UCSD-AML1 (cell line): ENCODE data around the gene TMCC3.
A peak's percentile ranks its signal among the peaks of the same experiment; 100 is the strongest.

Experiments
- DNase-seq: peaks from one replicate; lab custom pipeline; 2025; ENCODE audit not compliant: unreplicated experiment; lab: John Stamatoyannopoulos, UW

The TMCC3 gene

DNA sequence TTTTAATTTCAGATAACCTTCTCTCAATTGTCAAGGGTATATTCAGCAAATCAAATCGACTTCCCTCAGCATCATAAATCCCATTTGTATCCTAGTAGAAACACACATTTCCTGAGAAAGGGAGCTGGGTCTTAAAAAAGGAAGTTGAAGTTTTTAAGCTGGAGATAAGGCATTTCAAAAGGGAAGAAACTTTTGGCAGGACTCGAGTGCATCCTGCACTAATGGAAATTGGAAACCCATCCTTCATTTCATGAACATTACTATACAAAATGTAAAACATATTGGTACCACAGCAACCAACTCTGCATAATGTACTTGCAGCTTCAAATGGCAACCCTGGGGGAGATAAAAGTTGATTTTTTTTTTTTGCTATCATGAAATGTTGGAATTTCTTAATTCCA lies 23.7 kb upstream of the TMCC3 start:
- no peak for DNase-seq

DNA sequence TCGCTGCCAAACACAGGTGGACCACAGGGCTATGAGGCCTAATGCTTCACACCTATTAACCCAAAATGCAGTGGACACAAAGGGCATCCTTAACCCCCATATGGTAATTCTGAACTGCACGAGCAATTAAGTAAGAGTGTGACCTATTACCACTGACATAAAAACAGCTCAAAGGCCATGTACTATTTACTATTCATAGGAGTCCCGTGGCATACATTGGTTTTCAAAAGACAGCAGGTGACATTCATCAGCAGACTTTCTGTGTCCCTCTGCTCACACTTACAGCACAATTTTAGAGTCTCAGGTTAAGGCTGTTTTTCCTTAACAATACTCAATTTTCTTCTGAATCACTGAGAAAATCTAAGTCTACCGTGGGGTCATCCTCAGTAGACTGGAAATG lies 23.1 kb upstream of the TMCC3 start:
- no peak for DNase-seq

DNA sequence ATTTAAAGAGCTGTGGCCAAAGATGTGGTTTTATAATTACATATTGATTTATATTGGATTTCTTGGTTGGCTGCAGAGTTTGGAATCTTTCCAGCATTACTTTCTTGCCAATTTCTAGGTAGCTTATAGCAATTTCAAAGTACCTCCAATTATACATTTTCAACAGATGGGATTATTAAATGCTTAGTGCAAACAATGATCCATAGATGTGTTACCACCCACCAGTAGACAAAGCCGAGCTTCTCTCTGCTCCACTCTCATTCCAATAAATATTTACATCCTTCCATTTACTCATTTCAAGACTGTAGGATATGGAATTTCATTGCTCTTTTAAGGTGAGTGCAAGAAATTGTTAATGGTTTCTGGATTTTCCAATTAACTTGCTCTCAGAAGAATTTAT lies 21.6 kb upstream of the TMCC3 start:
- no peak for DNase-seq

DNA sequence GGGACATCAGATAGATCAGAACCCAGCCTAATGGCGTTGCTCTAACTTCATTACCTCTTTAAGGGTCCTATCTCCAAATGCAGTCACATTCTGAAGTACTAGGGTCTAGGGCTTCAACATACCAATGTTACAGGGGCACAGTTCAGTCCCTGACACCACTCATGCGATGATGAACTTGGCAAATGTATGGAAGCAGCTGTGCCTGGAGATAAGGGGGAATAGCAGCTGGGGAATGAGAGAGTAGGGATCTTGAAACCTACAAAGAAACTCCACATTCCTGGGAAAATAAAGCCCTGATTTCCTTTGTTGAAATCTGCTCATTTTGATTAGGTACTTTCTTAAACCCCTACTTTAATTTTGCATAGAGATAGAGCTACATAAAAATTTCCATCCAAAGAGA lies 20.5 kb upstream of the TMCC3 start:
- DNase-seq: no peak

DNA sequence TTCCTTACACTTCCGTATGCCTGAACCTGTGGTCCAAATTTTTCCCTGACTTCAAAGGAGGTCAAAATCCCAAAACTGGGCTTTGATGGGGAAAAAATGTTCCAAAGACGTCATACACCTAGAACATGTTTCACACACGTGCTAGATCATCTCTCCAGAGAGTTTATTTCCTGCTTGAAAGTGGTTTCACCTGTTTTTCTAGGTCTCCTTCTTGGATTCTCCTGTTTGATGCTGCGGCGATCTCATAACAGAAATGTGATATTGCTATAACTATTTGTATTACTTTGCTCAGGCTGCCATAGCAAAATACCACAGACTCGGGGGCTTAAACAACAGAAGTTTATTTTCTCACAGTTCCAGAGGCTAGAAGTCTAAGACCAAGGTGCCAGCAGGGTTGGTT lies 19.7 kb upstream of the TMCC3 start:
- no peak for DNase-seq

DNA sequence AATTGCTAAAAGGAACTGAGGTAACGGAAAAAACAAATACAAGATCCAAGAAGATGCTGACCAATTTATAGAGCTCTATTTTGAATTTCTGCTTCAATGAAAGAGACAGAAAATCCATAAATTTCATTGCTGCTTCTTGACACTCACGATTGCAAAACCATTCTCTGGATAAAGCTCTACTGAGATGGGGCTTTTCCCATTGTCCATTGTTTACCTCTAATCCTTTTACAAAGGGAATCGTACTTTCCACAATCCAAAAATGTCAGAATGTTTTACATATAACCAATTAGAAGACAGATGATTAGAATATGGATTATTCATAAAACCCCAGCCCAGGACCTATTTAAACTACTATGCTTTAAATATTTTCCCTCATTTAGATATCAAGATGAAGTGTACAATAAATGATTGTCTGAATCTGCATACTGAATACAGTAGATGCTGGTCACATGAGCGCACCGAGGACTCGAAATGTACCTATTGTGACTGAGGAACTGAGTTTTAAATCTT lies 16.7 kb upstream of the TMCC3 start:
- DNase-seq: no peak

DNA sequence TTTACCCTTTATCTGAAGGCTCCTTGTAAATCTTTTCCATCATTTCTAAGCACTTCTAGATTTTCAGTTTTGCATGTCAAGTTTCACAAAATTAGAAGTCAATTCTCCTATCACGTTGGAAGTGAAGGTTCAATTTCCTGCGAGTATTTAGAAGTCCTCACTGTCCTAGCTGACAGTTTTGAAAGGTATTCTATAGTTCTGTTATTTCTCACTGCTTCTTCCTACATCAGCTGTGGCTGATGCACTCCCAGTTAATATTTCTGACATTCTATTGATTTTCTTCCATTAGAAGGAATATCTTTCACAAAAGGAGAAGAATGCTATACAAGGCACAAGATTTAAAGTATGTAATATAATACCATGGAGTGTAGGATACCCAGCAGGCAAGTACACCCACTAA lies 15.8 kb upstream of the TMCC3 start:
- DNase-seq: no peak

DNA sequence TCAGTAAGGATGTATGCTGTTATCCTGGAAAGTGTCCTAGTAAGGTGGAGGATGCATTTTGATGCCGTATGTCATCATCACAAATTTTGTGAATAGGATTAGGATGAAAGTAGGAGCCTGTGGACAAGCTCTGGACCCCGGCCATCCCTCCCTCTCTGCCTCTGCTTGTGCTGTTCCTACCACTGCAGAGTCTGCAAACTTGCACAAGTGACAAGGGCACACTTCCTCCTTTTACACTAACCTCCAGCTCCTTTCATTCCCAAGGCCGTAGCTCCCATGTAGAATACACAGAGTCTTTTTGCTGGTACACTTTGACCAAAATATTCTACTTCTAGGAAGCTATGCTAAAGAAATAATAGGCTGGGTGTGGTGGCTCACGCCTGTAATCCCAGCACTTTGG lies 13.3 kb upstream of the TMCC3 start:
- DNase-seq: no peak

DNA sequence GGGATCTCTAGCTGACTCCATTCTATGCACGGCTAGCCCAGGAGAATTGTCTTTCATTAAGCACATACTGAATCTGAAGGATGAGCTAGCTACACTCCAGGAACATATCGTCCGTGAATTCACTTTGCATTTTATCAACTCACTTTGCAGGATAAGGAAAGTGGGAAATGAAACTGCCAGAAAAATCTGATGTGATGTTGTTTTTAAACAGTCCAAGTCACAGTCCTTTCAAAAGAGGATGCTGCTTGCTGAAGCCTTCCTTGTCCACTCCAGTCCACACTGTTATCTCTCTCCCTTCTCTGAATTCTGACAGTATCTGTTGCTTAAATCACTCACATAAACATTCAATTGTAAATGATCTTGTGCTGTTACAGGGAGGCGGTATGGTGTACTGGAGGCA lies 12.7 kb upstream of the TMCC3 start:
- DNase-seq: no peak

DNA sequence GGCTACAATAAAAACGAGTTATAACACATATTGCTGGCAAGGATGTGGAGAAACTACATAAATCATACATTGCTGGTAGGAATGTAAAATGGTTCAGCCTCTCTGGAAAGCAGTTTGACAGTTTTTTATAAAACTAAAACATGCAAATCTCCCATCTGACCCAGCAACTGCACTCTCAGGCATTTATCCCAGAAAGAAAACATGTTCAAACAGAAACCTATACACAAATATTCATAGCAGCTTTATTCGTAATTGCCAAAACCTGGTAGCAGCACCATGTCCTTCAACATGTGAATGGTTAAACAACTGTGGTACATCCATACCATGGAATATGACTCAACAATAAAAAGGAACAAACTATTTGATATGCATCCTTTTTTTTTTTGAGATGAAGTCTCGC lies 10.1 kb upstream of the TMCC3 start:
- DNase-seq: no peak

DNA sequence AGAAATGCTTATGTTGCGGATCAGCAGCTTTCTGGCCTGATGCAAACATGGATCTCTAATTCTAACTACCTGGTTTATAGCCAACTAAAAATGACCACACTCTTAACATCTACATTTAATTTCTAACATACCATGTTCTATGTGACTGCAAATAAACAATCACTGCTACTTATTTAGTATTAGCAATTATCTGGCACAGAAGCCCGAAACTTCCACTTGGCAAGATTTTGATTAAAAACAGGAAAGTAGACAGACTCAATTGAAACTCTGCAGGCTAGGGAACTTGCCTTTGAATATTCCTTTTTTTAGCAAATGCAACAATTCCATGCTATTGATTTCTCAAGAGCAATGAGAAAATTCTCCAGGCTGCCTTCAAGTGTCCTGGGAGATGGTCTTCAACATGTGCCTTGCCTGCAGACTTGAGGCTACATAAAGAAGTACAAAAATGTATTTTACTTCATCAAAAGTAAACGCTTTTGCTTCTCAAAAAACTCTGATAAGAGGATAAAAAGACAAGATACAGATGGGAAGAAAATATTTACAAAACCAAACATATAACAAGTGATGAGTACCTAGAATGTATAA lies 9.1 kb upstream of the TMCC3 start:
- no peak for DNase-seq

DNA sequence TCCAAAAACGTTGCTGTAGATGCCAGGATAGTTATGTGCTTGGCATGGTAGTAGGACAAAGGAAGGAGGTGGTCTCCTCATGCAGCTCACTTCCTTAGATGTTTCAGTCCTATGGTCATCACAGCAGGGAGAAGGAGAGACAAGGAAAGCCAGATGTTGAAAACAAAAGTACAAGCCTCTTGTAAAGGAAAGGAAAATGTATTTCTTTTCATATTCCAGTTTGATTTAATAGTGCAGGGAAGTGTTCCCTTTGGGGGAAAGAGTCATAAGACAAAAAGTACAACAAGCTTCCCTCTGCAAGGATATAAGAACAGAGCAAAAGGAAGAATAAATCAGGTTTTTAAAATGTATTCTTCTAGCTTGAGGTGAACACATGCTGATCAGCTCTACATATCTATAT lies 8.6 kb upstream of the TMCC3 start:
- no peak for DNase-seq

DNA sequence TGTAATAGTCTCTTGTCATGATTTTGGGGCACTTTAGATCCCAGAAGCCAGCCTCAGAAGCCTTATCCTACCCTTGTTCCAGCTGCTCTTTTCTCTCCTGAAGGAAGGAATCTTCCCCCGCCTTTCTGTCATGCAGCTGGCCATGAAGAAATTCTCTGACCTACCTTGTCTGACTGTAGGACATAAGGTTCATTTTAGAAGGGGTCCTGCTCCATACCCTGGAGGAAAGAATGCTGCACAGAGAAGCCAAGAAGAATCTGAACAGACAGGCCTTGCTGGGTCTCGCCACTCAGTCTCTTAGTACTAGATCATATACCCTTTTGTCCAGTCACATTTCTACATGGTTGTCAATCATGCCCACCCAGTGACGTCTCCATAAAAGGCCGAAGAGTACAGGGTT lies 6.2 kb upstream of the TMCC3 start:
- no peak for DNase-seq

DNA sequence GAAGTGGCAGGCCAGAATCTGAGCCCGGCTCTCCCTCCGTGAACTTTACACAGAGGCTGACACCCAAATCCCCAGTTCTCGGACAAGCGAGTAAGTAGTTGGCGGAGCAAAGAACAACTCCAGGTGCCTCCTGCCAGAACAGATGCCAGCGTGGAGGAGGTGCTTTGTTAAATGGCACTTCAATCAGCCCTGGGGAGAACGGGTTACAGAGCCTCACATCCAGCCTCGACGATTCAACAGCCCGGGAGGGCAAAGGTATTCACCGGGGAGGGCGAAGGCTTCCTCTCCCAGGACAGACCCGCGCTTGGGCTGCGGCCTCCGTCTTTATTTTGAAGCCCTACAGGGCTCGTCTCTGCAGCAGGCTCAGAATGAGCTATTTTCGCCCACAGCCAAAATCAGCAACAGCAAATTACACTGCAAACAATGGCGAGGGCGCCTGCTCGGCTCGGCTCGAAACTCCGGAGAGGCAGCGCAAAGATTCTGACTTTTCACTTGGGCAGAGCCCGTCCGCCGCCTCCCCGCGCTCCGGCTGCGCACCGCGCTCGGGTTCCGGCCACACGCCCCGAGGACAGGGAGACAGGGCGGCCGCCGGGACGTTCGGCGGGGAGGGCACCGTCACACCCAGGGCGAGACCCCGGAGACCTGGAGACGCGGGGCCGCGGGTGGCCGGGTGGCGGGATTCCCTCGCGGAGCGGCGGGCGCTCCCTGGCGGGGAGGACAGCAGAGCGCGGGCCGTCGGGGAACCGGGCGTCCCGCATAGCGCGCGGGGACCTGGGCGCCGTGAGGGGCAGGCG lies 811 bp downstream of the TMCC3 start:
- peak; percentile 21 for DNase-seq

DNA sequence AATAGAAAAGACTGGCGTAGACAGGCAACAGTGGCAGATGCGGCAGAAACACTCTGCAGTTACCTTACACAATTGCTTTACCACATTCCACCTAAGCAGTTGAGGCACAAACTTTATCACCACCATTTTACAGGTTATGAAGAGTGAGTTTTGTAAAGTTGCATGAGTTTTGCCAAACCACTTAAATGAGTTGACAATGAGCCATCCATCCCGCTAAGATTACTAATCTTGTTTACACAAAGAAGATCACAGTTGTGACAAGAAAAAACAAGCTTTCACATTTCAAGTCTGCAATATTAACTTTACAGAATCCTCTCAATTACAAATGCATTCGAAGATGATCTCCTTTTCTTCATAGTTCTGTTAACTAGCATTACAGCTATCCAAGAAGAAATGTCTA lies 1.8 kb downstream of the TMCC3 start:
- no peak for DNase-seq

DNA sequence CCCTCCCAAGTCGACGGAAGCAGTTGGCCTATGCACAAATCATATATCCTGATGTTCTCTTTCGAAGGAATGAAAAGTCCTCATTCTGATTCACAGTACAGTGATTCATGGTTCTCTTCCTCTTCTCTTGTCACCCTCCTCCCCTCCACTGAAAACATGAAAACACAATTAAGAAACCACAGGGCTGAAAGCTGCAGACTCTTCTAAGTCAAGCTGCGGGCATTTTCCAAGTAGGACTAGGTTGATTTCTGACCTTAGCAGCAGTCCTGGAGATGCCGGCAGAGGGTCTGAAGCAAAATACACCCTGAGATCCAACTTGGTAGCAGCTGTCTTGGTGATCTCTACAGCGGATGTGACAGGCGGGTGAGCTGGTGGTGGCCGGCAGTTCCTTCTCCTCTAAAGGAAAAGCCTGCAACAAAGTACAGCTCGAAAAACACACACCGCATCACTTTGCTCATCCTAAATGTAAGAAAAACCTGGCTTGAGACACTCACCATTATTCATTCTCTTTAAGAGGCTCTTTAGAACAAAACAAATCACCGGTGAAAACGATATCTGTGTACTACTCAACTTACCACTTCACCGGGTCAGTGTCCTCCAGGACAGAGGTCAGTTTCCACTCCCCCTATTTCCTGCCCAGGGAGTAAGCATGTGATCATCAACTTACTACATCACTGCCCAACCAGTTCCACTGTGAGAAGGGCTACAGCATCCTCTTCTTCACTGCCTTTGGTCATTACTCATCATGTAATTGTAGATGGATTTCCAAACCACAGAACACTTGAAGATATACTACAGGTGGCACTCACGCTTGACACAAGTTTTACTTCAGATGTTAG lies 6.0 kb downstream of the TMCC3 start:
- peak; percentile 14 for DNase-seq

DNA sequence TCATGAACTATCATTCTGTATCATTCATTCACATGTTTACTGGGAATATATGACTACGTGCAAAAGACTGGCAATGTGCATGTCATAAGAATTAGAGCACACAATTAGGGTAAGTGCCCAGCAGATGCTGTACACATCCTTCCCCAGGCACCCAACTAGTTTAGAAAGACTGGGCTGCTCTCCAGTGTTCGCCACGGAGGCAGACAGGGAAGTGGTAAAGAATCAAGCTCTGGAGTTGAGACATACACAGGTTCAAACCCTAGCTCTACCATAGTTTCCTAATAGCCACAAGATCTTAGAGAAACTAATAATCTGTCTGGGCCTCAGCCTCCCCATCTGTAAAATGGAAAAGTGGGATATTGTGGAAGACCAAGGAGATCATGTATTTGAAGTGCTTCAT lies 6.8 kb downstream of the TMCC3 start:
- DNase-seq: no peak

DNA sequence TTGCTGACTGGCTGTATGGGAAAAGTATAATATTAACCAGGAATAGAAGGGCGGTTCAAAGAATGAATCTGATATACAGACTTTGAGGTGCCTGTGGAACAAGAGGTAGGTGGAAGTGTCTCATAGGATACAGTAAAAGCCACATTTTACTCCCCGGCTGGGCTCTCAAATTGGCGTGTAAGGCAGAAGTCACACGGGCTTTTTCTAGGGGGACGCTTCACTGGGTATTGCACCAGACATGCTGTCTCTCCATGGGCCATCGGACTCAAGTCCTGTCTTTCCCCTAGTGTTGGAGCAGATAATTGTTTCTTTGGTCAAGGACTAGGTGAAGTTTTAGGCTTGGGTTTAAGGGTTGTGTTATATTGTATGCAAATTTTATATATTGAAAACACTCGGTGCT lies 9.1 kb downstream of the TMCC3 start:
- no peak for DNase-seq

DNA sequence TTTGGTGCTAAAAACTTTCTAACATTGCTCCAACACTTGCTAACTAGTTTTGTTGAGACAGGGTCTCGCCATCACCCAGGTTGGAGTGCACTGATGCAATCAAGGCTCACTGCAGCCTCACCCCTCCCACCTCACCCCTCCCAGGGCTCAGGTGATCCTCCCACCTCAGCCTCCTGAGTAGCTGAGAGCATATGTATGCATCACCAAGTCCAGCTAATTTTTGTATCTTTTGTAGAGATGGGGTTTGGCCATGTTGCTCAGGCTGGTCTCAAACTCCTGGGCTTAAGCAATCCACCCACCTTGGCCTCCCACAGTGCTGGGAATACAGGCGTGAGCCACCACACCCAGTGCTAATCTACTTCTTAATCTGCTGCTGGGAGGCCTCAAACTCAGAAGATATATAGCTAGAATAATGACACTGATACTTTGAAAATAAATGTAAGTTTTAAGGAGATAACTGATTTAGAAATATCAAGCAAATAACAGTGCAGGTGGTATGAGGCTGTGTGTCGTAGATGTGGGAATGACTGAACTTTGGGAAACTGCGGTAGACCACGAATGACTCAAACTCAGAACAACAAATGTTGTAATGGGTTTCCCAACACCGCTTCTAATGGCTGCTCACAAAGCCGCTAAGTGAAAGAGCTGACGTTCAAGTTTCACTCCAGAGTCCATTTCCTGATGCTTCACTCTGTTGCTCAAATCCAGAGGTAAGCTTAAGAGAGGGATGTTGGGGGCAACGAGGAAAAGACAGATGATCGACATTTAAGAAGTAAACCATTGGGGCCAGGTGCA lies 10.0 kb downstream of the TMCC3 start:
- no peak for DNase-seq

DNA sequence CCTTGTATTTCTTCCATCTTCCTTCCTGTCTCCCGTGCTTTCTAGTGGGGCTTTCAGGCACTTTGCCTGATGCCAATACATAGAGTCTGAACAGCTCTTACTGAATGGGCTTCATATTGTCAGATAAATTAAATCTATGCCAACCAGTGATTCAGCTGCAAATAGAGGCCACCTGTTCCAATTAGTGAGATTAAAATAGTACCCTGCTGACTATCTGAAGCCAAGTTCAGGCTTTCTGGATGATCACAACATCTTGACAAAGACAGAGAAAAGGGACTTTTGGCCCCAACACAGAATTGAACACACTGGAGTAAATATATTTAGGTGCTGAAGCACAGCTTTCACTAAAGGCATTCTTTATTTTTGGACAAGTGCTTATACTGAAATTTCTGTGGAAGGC lies 11.8 kb downstream of the TMCC3 start:
- no peak for DNase-seq
